Activated CD4-positive, CD25-positive, alpha-beta regulatory T cell treated with anti-CD3 and anti-CD28 coated beads, Interleukin-2, amount 50 U/mL, for 24 hours (primary cell): Measurements from ENCODE around the gene TCF4.

Experiments used
- ATAC-seq, 2 donors: fragments of 150-1000 bp; cut with Tn5 transposase; one replicate each; pipeline ENCODE4 v1.10.0; 2021; ENCODE audit warnings: mild to moderate bottlenecking in 1 of 2, moderate library complexity in 1 of 2

Gene TCF4

DNA sequence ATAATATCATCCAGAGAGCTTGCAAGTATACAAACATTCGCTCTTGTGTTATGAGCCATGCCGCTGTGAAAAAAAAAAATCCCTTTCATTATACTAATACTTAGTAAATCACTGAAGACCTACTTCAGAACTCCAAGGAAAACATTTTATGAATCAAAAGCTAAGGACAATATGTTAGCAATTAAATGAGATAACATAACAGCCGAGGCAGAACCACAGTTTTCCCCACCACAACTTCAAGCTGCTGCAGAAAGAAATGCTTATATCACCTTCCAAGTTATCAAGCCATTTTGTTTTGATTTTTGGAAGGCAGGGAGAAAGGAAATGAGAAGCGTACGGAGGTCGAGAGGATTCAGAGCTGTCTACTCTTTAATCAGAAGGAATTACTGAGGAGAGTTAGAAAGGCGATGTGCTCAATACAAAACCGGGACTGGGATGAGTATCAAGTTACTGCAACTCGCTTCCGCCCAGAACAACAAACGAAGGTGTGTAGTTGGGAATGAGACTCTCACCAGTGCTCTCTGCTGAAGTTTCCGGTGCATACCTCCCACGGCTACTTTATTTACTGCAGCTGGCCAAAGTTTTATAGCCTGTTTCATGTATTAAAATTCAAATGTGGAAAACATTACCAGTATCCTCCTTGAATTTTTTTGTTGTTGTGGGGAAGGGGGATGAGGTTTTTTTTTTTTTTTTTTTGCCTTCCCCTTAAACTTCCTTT, 336.6 kb downstream of the TCF4 start:
- ATAC-seq: no peak

- peak; percentile 45 to 56 for ATAC-seq
Measured at GRCh38 chr18:55250768-55251173, 337.2 kb downstream of the TCF4 start.

DNA sequence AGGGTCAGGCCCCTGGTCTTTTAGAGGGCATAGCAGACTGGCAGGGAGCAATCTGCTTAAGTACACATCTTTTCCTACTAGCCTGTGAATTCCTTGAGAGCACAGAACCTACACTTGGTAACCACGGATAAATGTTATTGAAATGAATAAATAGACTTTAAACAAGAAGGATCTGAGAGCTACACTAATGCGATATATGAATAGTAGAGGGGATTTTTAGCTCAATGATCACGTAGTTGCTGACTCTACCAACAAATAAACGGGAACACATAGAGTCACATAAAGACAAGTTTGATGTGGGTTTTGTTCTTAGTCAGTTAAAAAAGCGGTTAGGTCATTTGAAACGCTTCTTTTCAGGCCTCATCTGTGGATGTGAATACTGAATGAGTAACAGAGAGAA, 338.4 kb downstream of the TCF4 start:
- ATAC-seq: no peak

DNA sequence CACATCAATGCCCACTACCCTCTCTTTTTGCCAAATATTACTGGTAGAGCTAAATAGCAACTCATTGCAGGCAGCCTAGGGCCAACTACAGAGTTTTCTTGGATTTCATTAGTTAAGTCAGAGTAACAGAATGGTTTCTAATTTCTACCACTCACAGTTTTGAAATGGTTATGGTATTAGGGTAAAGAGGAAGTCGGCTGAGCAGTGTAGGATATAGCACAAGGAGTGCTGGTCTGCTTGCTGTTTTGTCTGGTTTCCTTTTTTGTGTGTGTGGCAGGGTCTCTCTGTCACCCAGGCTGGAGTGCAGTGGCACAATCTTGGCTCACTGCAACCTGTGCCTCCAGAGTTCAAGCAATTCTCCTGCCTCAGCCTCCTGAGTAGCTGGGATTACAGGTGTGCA, 339.5 kb downstream of the TCF4 start:
- ATAC-seq: peak in 1 of 2 donors; percentile 19

DNA sequence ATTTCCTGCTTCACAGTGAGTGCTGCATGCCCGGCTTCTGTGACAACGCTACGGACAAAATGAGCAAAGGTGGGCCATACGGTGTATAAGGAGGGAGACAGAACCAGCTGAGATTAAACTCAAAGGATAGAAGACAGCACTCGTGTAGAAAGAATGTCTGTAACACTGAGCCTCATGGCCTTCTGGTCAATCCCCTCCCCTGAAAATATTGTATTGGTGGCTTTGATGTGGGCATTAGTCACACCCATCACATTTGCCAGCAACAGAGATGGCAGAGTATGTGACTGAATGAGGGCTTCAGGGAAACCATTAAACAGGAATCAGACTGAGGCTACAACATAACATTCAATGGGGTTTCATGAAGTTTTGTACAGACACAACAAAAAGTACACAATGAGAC, 341.0 kb downstream of the TCF4 start:
- no peak for ATAC-seq

DNA sequence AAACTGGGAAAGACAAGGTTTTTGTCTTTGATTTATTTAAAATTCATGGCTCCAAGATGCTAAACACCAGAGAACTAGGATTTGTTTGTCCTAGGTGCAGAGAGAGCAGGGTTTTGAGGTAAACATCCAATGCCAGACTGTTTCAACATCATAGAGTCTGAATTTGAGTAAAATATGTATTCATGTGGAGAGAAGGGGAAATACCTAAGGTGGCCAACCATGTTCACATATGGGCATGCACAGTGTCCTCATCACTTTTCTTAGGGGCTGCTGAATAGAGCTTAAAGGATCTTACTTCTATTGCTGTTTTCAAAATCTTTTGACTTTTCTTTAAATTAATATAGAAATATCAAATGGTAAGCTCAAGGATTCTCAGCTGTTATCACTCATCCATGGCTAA, 341.7 kb downstream of the TCF4 start:
- ATAC-seq: peak in 1 of 2 donors; percentile 37

DNA sequence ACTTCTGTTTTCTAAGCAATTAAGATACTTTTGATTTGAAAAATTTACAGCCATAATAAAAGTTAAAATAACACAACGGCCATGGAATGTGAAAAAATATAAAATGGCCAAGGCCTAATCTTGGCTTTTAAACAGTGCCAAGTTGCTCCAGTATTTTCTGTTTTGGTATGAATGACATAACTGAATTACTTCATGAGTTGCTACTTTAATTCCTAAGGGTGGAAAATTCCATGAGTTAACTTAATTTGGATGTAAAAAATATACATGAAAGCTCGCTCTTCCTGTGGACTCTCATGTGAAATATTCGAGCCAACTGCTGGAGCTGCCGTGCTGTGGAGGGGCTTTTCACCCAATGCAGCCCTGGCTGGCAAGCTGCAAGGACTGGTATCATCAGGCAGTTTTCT, 342.8 kb downstream of the TCF4 start:
- no peak for ATAC-seq

GRCh38 chr18:55244546-55244945, 343.4 kb downstream of the TCF4 start:
- no peak for ATAC-seq

GRCh38 chr18:55243857-55244256, 344.1 kb downstream of the TCF4 start:
- no peak for ATAC-seq

- no peak for ATAC-seq
Measured at GRCh38 chr18:55243255-55243654, 344.7 kb downstream of the TCF4 start.

GRCh38 chr18:55240978-55241377, 347.0 kb downstream of the TCF4 start:
- no peak for ATAC-seq

GRCh38 chr18:55239740-55240139, 348.3 kb downstream of the TCF4 start:
- no peak for ATAC-seq

GRCh38 chr18:55237660-55238059, 350.3 kb downstream of the TCF4 start:
- ATAC-seq: no peak

DNA sequence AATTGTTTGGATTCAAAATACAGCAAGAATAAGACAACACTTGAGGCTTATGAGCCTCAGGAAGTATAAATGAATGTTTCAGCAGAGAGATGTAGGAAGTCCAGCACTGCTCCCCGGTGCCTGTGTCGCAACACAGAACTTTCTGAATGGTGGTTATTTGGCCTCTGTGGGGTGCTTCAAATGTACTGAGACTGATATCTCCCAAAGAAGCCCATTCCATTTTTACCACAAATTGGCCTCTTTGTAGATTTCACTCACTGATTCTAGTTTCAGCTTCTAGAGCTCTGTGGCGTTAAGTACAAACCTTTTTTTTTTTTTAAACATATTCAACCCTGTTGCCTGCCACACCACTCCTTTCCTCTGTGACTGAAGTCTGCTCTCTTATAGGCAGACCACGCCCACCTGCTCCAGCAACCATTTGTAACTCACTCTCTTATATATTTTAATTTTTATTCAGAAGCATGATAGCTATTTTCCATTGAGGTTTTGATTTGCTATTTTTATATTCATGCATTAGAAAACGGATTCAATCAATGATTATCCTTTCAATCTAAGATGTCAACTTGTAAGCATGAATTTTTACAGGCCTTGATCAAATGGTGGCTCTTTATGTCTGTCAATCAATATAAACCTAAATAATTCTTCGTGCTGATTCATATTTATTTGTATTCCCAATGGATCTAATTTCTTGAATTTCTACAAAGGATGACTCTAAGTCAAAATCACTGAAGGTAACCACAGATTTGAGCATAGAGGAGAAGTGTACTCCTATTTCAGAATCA, 351.7 kb downstream of the TCF4 start:
- ATAC-seq: no peak

GRCh38 chr18:55235094-55235461, 352.9 kb downstream of the TCF4 start:
- ATAC-seq: no peak

GRCh38 chr18:55234366-55235093, 353.5 kb downstream of the TCF4 start:
- ATAC-seq: peak; percentile 41

DNA sequence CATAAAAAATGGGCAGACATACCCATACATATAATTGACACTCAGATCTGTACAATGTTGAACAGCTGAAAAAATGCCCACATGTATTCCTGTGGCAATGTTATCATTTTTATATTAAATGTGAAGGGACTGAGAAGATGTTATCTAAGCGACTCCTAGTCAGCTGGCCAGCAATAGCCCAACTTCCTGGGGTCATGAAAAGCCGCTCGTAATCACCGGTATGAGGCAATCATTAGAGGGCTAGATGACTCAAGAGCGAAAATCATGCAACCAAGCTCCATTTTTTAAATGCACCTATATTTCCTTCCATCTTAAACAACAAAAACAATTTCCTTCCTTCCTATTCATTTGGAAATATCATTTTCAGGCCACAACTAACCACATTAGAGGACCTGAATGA, 354.1 kb downstream of the TCF4 start:
- ATAC-seq: no peak

DNA sequence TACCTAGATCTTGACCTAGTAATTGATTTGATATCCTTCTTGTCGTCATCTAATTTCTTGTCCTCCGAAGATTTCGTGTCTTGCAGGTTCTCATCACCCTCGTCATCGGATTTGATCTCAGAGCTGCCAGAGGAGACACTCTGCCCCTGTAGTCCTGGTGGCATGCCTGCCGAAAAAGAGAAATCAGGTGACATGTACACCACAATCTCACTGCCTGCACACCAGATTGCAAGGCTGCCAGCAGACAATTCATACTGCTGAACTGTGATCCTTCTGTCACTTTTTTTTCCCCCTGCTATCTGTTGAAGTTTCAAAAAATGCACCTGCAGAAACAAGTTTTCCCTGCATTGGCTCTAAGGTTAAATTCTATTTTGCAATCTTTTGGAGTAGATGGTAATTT, 355.5 kb downstream of the TCF4 start:
- no peak for ATAC-seq

GRCh38 chr18:55229682-55230081, 358.3 kb downstream of the TCF4 start:
- ATAC-seq: no peak

GRCh38 chr18:55228707-55229106, 359.3 kb downstream of the TCF4 start:
- no peak for ATAC-seq

- no peak for ATAC-seq
Measured at GRCh38 chr18:55228191-55228590, 359.8 kb downstream of the TCF4 start.

- no peak for ATAC-seq
Measured at GRCh38 chr18:55227771-55228170, 360.2 kb downstream of the TCF4 start.

- no peak for ATAC-seq
Measured at GRCh38 chr18:55226044-55226443, 361.9 kb downstream of the TCF4 start.
